HEK293 (cell line): ENCODE data around the gene UBAP1L.
A peak's percentile ranks its signal among the peaks of the same experiment; 100 is the strongest.

Experiments used
- CTCF ChIA-PET: fragments of 350-600 bp; formaldehyde crosslinking; extraction: SDS; loops from one replicate; lab custom pipeline; 2021; ENCODE audit warnings: antibody characterized with exemption; lab: Yijun Ruan, JAX
- POLR2A ChIA-PET: fragments of 300-600 bp; formaldehyde crosslinking; extraction: SDS; loops from one replicate; lab custom pipeline; 2020; ENCODE audit warnings: antibody characterized with exemption, inconsistent platforms; lab: Yijun Ruan, JAX
- H3K27ac ChIP-seq: fragments of 200-500 bp; sonication (Bioruptor generic); 2 replicates; pipeline ENCODE4 v1.5.1; 2014; ENCODE audit warnings: low read depth, low read length, control low read depth, inconsistent platforms; ENCODE audit errors: extremely low read depth
- H3K36me3 ChIP-seq, 2 experiments: fragments of 200-500 bp in 1 of 2; sonication (Bioruptor generic) in 1 of 2; 1 replicate in 1 of 2; 2 replicates in 1 of 2; pipeline ENCODE4 v1.5.1; 2014 to 2017; ENCODE audit warnings: inconsistent platforms in 2 of 2, low read length in 2 of 2; ENCODE audit not compliant: control insufficient read depth in 2 of 2, insufficient read depth in 1 of 2
- H3K4me1 ChIP-seq: fragments of 200-500 bp; sonication (Bioruptor generic); 2 replicates; pipeline ENCODE4 v1.5.1; 2014; ENCODE audit warnings: mild to moderate bottlenecking, low read length, inconsistent platforms; ENCODE audit not compliant: control insufficient read depth, insufficient read depth
- H3K4me3 ChIP-seq: 2 replicates; pipeline ENCODE4 v1.5.1; 2011; ENCODE audit warnings: low read depth, mild to moderate bottlenecking, control low read depth, low read length, moderate library complexity
- H3K9me3 ChIP-seq: fragments of 200-500 bp; sonication (Bioruptor generic); 2 replicates; pipeline ENCODE4 v1.5.1; 2014; ENCODE audit warnings: low read depth, low read length, inconsistent platforms; ENCODE audit not compliant: control insufficient read depth, insufficient read depth
- BCL11B ChIP-seq: fragments of 450-650 bp; formaldehyde crosslinking; IDR thresholded peaks from 2 replicates; pipeline ENCODE4 v1.5.1; 2016; ENCODE audit warnings: low read depth, missing biosample characterization, missing genetic modification characterization
- GLIS1 ChIP-seq: fragments of 450-650 bp; formaldehyde crosslinking; IDR thresholded peaks from 2 replicates; pipeline ENCODE4 v1.5.1; 2016; ENCODE audit warnings: missing biosample characterization, missing genetic modification characterization
- GLIS2 ChIP-seq: fragments of 450-650 bp; formaldehyde crosslinking; IDR thresholded peaks from 2 replicates; pipeline ENCODE4 v1.5.1; 2016; ENCODE audit warnings: missing biosample characterization, missing genetic modification characterization
- OSR2 ChIP-seq: fragments of 450-650 bp; formaldehyde crosslinking; IDR thresholded peaks from 2 replicates; pipeline ENCODE4 v1.5.1; 2016; ENCODE audit warnings: missing biosample characterization, missing genetic modification characterization
- SALL2 ChIP-seq: fragments of 450-650 bp; formaldehyde crosslinking; IDR thresholded peaks from 2 replicates; pipeline ENCODE4 v1.5.0; 2017; ENCODE audit warnings: missing biosample characterization, mild to moderate bottlenecking, missing genetic modification characterization, borderline replicate concordance
- SCRT1 ChIP-seq: fragments of 450-650 bp; formaldehyde crosslinking; IDR thresholded peaks from 2 replicates; pipeline ENCODE4 v1.5.1; 2016; ENCODE audit warnings: missing biosample characterization, missing genetic modification characterization, borderline replicate concordance
- SCRT2 ChIP-seq: fragments of 450-650 bp; formaldehyde crosslinking; IDR thresholded peaks from 2 replicates; pipeline ENCODE4 v1.5.1; 2016; ENCODE audit warnings: missing biosample characterization, missing genetic modification characterization
- SP3 ChIP-seq: fragments of 450-650 bp; formaldehyde crosslinking; IDR thresholded peaks from 2 replicates; pipeline ENCODE4 v1.5.1; 2016; ENCODE audit warnings: missing biosample characterization, missing genetic modification characterization
- SP7 ChIP-seq: fragments of 450-650 bp; formaldehyde crosslinking; IDR thresholded peaks from 2 replicates; pipeline ENCODE4 v1.5.1; 2016; ENCODE audit warnings: missing biosample characterization, missing genetic modification characterization
- ZBTB17 ChIP-seq: fragments of 450-650 bp; formaldehyde crosslinking; IDR thresholded peaks from 2 replicates; pipeline ENCODE4 v1.5.1; 2016; ENCODE audit warnings: missing biosample characterization, missing genetic modification characterization
- ZFP69B ChIP-seq: fragments of 450-650 bp; formaldehyde crosslinking; IDR thresholded peaks from 2 replicates; pipeline ENCODE4 v1.5.1; 2016; ENCODE audit warnings: missing biosample characterization, missing genetic modification characterization
- ZIC2 ChIP-seq: fragments of 450-650 bp; formaldehyde crosslinking; IDR thresholded peaks from 2 replicates; pipeline ENCODE4 v1.5.1; 2016; ENCODE audit warnings: missing biosample characterization, missing genetic modification characterization
- ZNF112 ChIP-seq: fragments of 450-650 bp; formaldehyde crosslinking; IDR thresholded peaks from 2 replicates; pipeline ENCODE4 v1.5.0; 2017; ENCODE audit warnings: missing biosample characterization, missing genetic modification characterization
- ZNF132 ChIP-seq: fragments of 450-650 bp; formaldehyde crosslinking; IDR thresholded peaks from 2 replicates; pipeline ENCODE4 v1.5.1; 2017; ENCODE audit warnings: missing biosample characterization, missing genetic modification characterization, borderline replicate concordance
- ZNF133 ChIP-seq: fragments of 450-650 bp; formaldehyde crosslinking; IDR thresholded peaks from 2 replicates; pipeline ENCODE4 v1.5.1; 2016; ENCODE audit warnings: missing biosample characterization, missing genetic modification characterization
- ZNF223 ChIP-seq: fragments of 450-650 bp; formaldehyde crosslinking; IDR thresholded peaks from 2 replicates; pipeline ENCODE4 v1.5.1; 2016; ENCODE audit warnings: missing biosample characterization, missing genetic modification characterization
- ZNF292 ChIP-seq: fragments of 450-650 bp; formaldehyde crosslinking; IDR thresholded peaks from 2 replicates; pipeline ENCODE4 v1.5.1; 2016; ENCODE audit warnings: low read depth, missing biosample characterization, missing genetic modification characterization, borderline replicate concordance
- ZNF423 ChIP-seq: fragments of 450-650 bp; formaldehyde crosslinking; IDR thresholded peaks from 2 replicates; pipeline ENCODE4 v1.5.1; 2016; ENCODE audit warnings: missing biosample characterization, missing genetic modification characterization
- ZNF501 ChIP-seq: fragments of 450-650 bp; formaldehyde crosslinking; IDR thresholded peaks from 2 replicates; pipeline ENCODE4 v1.5.1; 2016; ENCODE audit warnings: missing biosample characterization, missing genetic modification characterization
- ZNF600 ChIP-seq: fragments of 450-650 bp; formaldehyde crosslinking; IDR thresholded peaks from 2 replicates; pipeline ENCODE4 v1.5.1; 2016; ENCODE audit warnings: missing biosample characterization, missing genetic modification characterization
- ZNF830 ChIP-seq: fragments of 450-650 bp; IDR thresholded peaks from 2 replicates; pipeline ENCODE4 v1.5.0; 2018; ENCODE audit warnings: missing biosample characterization, missing genetic modification characterization, low read depth, mild to moderate bottlenecking, moderate library complexity

UBAP1L gene

DNA sequence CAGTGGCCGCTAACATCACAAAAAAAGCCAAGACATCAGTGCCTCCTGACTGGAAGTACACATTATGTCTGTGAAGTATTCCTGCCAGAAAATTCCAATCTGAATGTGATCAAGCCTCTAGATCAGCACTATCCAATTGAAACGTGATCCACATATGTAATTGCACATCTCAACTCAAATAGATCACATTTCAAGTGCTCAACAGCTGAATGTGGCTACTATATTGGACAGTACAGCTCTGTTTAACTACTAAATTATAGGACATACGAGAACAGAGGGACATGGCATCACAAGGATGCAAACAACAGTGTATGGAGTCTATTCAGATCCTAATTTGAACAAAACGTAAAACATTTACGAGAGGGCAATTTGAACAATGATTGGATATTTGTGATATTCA, 542 bp upstream of the UBAP1L start:
- no peak for TF ChIP-seq ZFP69B (tag by site-specific recombination)
- TF ChIP-seq ZNF292 (tag by site-specific recombination), result no peak
- peak; percentile 76; the same call in 1 of the 2 replicates for TF ChIP-seq SCRT1
- TF ChIP-seq OSR2 (tag by site-specific recombination), result peak; percentile 48; the same call in 1 of the 2 replicates
- TF ChIP-seq ZNF830 (tag by site-specific recombination), result no peak
- TF ChIP-seq SCRT2, result no peak; the same call in 1 of the 2 replicates
- no peak for TF ChIP-seq ZNF133
- TF ChIP-seq ZNF132, result no peak
- no peak for TF ChIP-seq GLIS2 (tag by site-specific recombination)
- TF ChIP-seq ZNF600, result peak; percentile 27; the same call in 1 of the 2 replicates
- TF ChIP-seq ZBTB17 (tag by site-specific recombination), result peak; percentile 28; the same call in 1 of the 2 replicates
- TF ChIP-seq ZNF223, result no peak
- no peak for TF ChIP-seq ZNF423 (tag by site-specific recombination)
- no peak for TF ChIP-seq BCL11B (tag by site-specific recombination)
- TF ChIP-seq ZNF501, result 0 out of 2 replicates have a peak, but pooled peaks have one; percentile 22
- peak; percentile 95 for TF ChIP-seq SP7 (tag by site-specific recombination)

DNA sequence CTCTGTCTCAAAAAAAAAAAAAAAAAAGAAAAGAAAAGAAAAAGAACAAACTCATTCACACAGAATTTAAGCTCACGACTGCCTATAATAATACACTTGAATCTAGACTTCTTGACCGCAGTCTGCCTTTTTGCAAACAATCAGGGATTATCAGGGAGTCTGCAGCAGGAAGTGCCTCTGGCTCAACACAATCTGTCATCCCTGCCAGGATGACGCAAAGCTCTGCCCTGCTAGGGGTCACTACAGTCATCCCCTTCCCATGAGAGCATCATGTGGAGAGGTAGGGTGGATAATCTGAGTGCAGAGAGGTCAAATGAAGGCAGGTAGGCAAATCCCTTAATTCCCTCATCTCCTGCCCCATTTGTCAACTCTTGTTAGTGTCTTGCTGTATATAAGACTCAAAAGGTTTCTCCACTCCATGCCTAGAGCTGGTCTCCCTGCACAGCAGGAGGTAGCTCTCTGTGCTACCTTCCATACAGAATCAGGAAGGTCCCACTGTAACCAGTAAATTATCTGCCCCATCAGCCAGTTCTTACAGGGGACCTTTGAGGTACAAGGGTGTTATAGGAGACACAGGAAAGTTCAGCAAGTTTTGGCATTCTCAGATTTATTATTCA, 4.2 kb downstream of the UBAP1L start:
- Histone ChIP-seq H3K4me3 (no peak overlapping the region), H3K27ac (no peak overlapping the region), H3K36me3 (peaks cover 5 to 24% of the 10 kb centered on the region in 2 experiments; a peak in 2 of 3 replicates), H3K4me1 (0 out of 2 replicates have a peak, but pooled peaks cover 2% of the 10 kb centered on the region), H3K9me3 (no peaks in the 10 kb centered on the region)
- ChIA-PET CTCF (interaction anchor here (0.6 to 2.5 kb wide), 4 partner anchors 9 to 382 kb away, joined by 3 to 12 read pairs (median 4); no protein-coding TSS in a partner anchor), POLR2A (no interaction called here)
- peak; percentile 40; the same call in 1 of the 2 replicates for TF ChIP-seq ZIC2 (tag by site-specific recombination)
- no peak for TF ChIP-seq SP3
- peak; percentile 35; the same call in 1 of the 2 replicates for TF ChIP-seq GLIS1 (tag by site-specific recombination)
- peak; percentile 64 for TF ChIP-seq ZBTB17 (tag by site-specific recombination)
- TF ChIP-seq ZNF112 (tag by site-specific recombination), result no peak

More for the DNA sequence above, 542 bp upstream of the UBAP1L start:
- Histone ChIP-seq H3K4me3 (no peak overlapping the region), H3K36me3 (peaks cover 17 to 53% of the 10 kb centered on the region in 2 experiments), H3K4me1 (0 out of 2 replicates have a peak, but pooled peaks cover 2% of the 10 kb centered on the region), H3K9me3 (no peaks in the 10 kb centered on the region), H3K27ac (no peak overlapping the region)
- ChIA-PET POLR2A (interaction anchor here (0.6 to 1.3 kb wide), 3 partner anchors 18 to 109 kb away, joined by 3 to 10 read pairs (median 3); partner anchors contain the start of gene PDCD7), CTCF (interaction anchor here (1.2 kb wide), 1 partner anchor 14 kb away, joined by 5 read pairs; no protein-coding TSS in a partner anchor)

DNA sequence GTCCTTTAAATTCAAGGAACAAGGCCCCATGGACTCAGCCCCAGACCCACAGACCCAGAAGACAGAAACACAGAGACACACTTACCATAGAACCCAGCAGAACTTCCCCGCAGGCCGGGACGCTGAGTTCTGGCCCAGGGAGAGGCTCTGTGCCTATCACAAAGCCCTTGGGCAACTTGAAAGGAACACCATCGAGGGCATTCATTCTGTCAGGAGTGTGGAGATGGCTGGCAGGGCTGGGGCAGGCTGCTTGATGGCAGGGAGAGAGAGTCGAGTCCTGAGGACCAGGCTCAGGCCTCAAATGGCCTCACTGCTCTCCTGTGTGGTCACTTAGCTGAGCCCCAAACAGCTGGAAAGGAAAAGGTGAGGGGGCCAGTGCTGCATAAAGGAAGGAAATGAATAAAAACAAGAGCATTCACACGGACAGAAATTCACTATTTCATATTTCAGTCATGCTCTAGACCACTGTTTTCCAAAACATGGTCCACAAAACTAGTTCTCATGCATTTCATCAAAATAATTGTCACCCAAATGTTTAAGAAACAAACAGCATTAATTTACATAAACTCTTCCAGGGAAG, 8.9 kb downstream of the UBAP1L start:
- POLR2A ChIA-PET, result no interaction called here
- Histone ChIP-seq H3K4me1 (no peaks in the 10 kb centered on the region), H3K36me3 (peaks cover 0 to 18% of the 10 kb centered on the region in 2 experiments; a peak in 2 of 3 replicates), H3K4me3 (no peak overlapping the region), H3K27ac (no peak overlapping the region)
- TF ChIP-seq SALL2 (tag by site-specific recombination), result no peak
- TF ChIP-seq, all 188 proteins: peak for 0
- H3K9me3 ChIP-seq, result no peaks in the 10 kb centered on the region
- CTCF ChIA-PET, result interaction anchor here (0.8 kb wide), 1 partner anchor 72 kb away, joined by 3 read pairs; no protein-coding TSS in a partner anchor
